Muscle of back (tissue), 10 donors: ENCODE results near the gene ABHD12B. TPM values are rescaled to one million over a fixed set of nuclear protein-coding genes. Genes with fewer than 3 reads are reported as not detected.

Experiments
- polyA plus RNA-seq, 10 donors: library from polyadenylated mRNA; unstranded; fragments of 120-200 nt; gene quantifications; one replicate each; pipeline ENCODE4 v1.2.1, GENCODE V29; 2013; ENCODE audit not compliant: insufficient read length in 10 of 10

ABHD12B gene
- polyA plus RNA-seq, 10 donors, result 0.29 to 2.1 (median 0.90) TPM

Other genes with a start within 250 kb of the ABHD12B start
- 10 to 100 TPM; 22.2 to 34.3 (median 25.2) TPM for gene SAV1, start 203.7 kb upstream of the ABHD12B start, polyA plus RNA-seq
- 10 to 100 TPM; 29.9 to 50.4 (median 38.7) TPM for gene NIN, start 40.9 kb upstream of the ABHD12B start, polyA plus RNA-seq
- 10 to 100 TPM; 25.4 to 46.4 (median 37.1) TPM for gene PYGL, start 72.4 kb downstream of the ABHD12B start, polyA plus RNA-seq
- 1 to 10 TPM in 9 of 10 donors, under 1 TPM in 1; 0.65 to 6.7 (median 2.5) TPM for gene TRIM9, start 223.1 kb downstream of the ABHD12B start, polyA plus RNA-seq